LHCN-M2 (cell line): ENCODE data around the gene UBXN1. TPM values are rescaled to one million over a fixed set of nuclear protein-coding genes. Genes with fewer than 3 reads are reported as not detected.

Experiments used
- DNase-seq: peaks from one replicate; pipeline ENCODE4 v3.0.0-alpha.2; 2012; ENCODE audit warnings: low read depth
- total RNA-seq: library from RNA; depleted of rRNA; stranded (reverse); fragments of >200 nt; gene quantifications from 2 replicates; pipeline ENCODE4 v1.2.3, GENCODE V29; 2014; rRNA removed

The UBXN1 gene
- total RNA-seq, 1 experiment from 2014 or later = 122 TPM

GRCh38 chr11:62645946-62646824 lies 32.7 kb downstream of the UBXN1 start, which contains the start of gene GANAB:
GANAB (minus strand) TSS chr11:62646613; CDS start chr11:62646599, 14 bp downstream.
- DNase-seq = peak; percentile 97

GRCh38 chr11:62645671-62645945 lies 33.3 kb downstream of the UBXN1 start:
- no peak for DNase-seq

GRCh38 chr11:62644220-62644619 lies 34.7 kb downstream of the UBXN1 start:
- DNase-seq = no peak

- no peak for DNase-seq
These were observed 46.4 kb downstream of the UBXN1 start for GRCh38 chr11:62632492-62632891.

GRCh38 chr11:62627713-62628112 lies 51.2 kb downstream of the UBXN1 start:
- DNase-seq = no peak

Other genes starting within 250 kb of the UBXN1 start
- 313 and 332 TPM in 2 replicates for gene AHNAK, start 132.3 kb downstream of the UBXN1 start, total RNA-seq
- 1,532 and 1,571 TPM in 2 replicates for gene EEF1G, start 105.2 kb downstream of the UBXN1 start, total RNA-seq
- 9.0 and 9.8 TPM in 2 replicates for gene TUT1, start 87.5 kb downstream of the UBXN1 start, total RNA-seq
- 142 and 149 TPM in 2 replicates for gene MTA2, start 77.2 kb downstream of the UBXN1 start, total RNA-seq
- gene EML3, start 66.3 kb downstream of the UBXN1 start, total RNA-seq = 41.5 and 46.8 TPM in 2 replicates
- gene ROM1, start 65.8 kb downstream of the UBXN1 start, total RNA-seq = 8.9 and 10.3 TPM in 2 replicates
- 74.1 and 92.8 TPM in 2 replicates for gene B3GAT3, start 57.1 kb downstream of the UBXN1 start, total RNA-seq
- 267 and 299 TPM in 2 replicates for gene GANAB, start 32.5 kb downstream of the UBXN1 start, total RNA-seq
- gene INTS5, start 25.8 kb downstream of the UBXN1 start, total RNA-seq = 27.9 and 28.1 TPM in 2 replicates
- 55.7 and 72.4 TPM in 2 replicates for gene C11orf98, start 13.9 kb downstream of the UBXN1 start, total RNA-seq
- 3.2 and 8.7 TPM in 2 replicates for gene CSKMT, start 13.8 kb downstream of the UBXN1 start, total RNA-seq
- gene UQCC3, start 7.4 kb downstream of the UBXN1 start, total RNA-seq = 11.0 and 16.4 TPM in 2 replicates
- 3.7 and 4.7 TPM in 2 replicates for gene LBHD1, start 6.8 kb downstream of the UBXN1 start, total RNA-seq
- gene LRRN4CL, start 10.5 kb upstream of the UBXN1 start, total RNA-seq = 41.4 and 68.1 TPM in 2 replicates
- 80.1 and 86.2 TPM in 2 replicates for gene BSCL2, start 28.4 kb upstream of the UBXN1 start, total RNA-seq
- not detected in 2 replicates for gene GNG3, start 28.6 kb upstream of the UBXN1 start, total RNA-seq
- 8.7 and 14.4 TPM in 2 replicates for gene HNRNPUL2, start 48.4 kb upstream of the UBXN1 start, total RNA-seq
- 31.8 and 53.4 TPM in 2 replicates for gene TTC9C, start 49.4 kb upstream of the UBXN1 start, total RNA-seq
- 6.7 and 9.2 TPM in 2 replicates for gene ZBTB3, start 75.1 kb upstream of the UBXN1 start, total RNA-seq
- 82.5 and 86.6 TPM in 2 replicates for gene POLR2G, start 82.5 kb upstream of the UBXN1 start, total RNA-seq
- gene TAF6L, start 92.3 kb upstream of the UBXN1 start, total RNA-seq = 21.7 and 25.9 TPM in 2 replicates
- 53.6 and 78.5 TPM in 2 replicates for gene TMEM179B, start 108.3 kb upstream of the UBXN1 start, total RNA-seq
- gene TMEM223, start 112.9 kb upstream of the UBXN1 start, total RNA-seq = 26.9 and 32.6 TPM in 2 replicates
- gene NXF1, start 126.4 kb upstream of the UBXN1 start, total RNA-seq = 34.2 and 39.6 TPM in 2 replicates
- 21.5 and 25.2 TPM in 2 replicates for gene STX5, start 153.0 kb upstream of the UBXN1 start, total RNA-seq
- not detected in 2 replicates for gene TEX54, start 153.8 kb upstream of the UBXN1 start, total RNA-seq
- gene WDR74, start 160.5 kb upstream of the UBXN1 start, total RNA-seq = 56.5 and 56.6 TPM in 2 replicates
- 121 and 132 TPM in 2 replicates for gene SLC3A2, start 201.8 kb upstream of the UBXN1 start, total RNA-seq
- gene CHRM1, start 242.3 kb upstream of the UBXN1 start, total RNA-seq = not detected in 2 replicates